Neuronal stem cell (in vitro differentiated cells): ENCODE measurements around the gene C11orf21.

Experiments used
- DNase-seq: peaks from one replicate; pipeline ENCODE4 v3.0.0-alpha.2; 2013; ENCODE audit warnings: low spot score
- H2AFZ ChIP-seq: one replicate; pipeline ENCODE4 v1.6.1; 2013; ENCODE audit warnings: mild to moderate bottlenecking, low read length, inconsistent platforms
- H2AK5ac ChIP-seq: 2 replicates; pipeline ENCODE4 v1.6.1; 2013; ENCODE audit warnings: low read depth, mild to moderate bottlenecking, inconsistent platforms, low read length, moderate library complexity, mixed read lengths
- H2BK120ac ChIP-seq: 2 replicates; pipeline ENCODE4 v1.6.1; 2013; ENCODE audit warnings: low read depth, mild to moderate bottlenecking, inconsistent platforms, low read length, moderate library complexity, mixed read lengths
- H2BK12ac ChIP-seq: one replicate; pipeline ENCODE4 v1.6.1; 2013; ENCODE audit warnings: low read length, inconsistent platforms
- H2BK15ac ChIP-seq: 2 replicates; pipeline ENCODE4 v1.6.1; 2013; ENCODE audit warnings: mild to moderate bottlenecking, low read length, inconsistent platforms, mixed read lengths
- H2BK5ac ChIP-seq: one replicate; pipeline ENCODE4 v1.6.1; 2013; ENCODE audit warnings: inconsistent platforms, mild to moderate bottlenecking, low read length, moderate library complexity
- H3K14ac ChIP-seq: one replicate; pipeline ENCODE4 v1.6.1; 2013; ENCODE audit warnings: low read length, inconsistent platforms
- H3K18ac ChIP-seq: 2 replicates; pipeline ENCODE4 v1.6.1; 2013; ENCODE audit warnings: low read length, inconsistent platforms
- H3K23ac ChIP-seq: 2 replicates; pipeline ENCODE4 v1.6.1; 2013; ENCODE audit warnings: low read depth, mild to moderate bottlenecking, mixed read lengths, low read length, inconsistent platforms; ENCODE audit not compliant: poor library complexity
- H3K27ac ChIP-seq: replicated peaks from 3 replicates; pipeline ENCODE4 v1.5.1; 2013; ENCODE audit warnings: low read length, inconsistent platforms
- H3K27me3 ChIP-seq, 3 experiments: 2 replicates each; pipeline ENCODE4 v1.6.1; 2013; ENCODE audit warnings: low read length in 3 of 3, mild to moderate bottlenecking in 2 of 3, inconsistent platforms in 1 of 3, low read depth in 1 of 3, mixed read lengths in 1 of 3, moderate library complexity in 1 of 3; ENCODE audit not compliant: control insufficient read depth in 3 of 3, insufficient read depth in 3 of 3
- H3K36me3 ChIP-seq, 2 donors: replicated peaks in 1 of 2; 2 replicates each; pipeline ENCODE4 v1.6.1; 2013; ENCODE audit warnings: low read length in 2 of 2; ENCODE audit not compliant: control insufficient read depth in 2 of 2, insufficient read depth in 2 of 2
- H3K4ac ChIP-seq: 2 replicates; pipeline ENCODE4 v1.6.1; 2013; ENCODE audit warnings: inconsistent platforms, mild to moderate bottlenecking, low read length, moderate library complexity
- H3K4me1 ChIP-seq, 2 donors: 1 replicate in 1 of 2; 2 replicates in 1 of 2; pipeline ENCODE4 v1.6.1; 2013; ENCODE audit warnings: low read length in 2 of 2, low read depth in 1 of 2; ENCODE audit not compliant: control insufficient read depth in 2 of 2, insufficient read depth in 1 of 2
- H3K4me2 ChIP-seq: one replicate; pipeline ENCODE4 v1.6.1; 2013; ENCODE audit warnings: mild to moderate bottlenecking, low read length, inconsistent platforms; ENCODE audit not compliant: insufficient read depth, poor library complexity, severe bottlenecking
- H3K4me3 ChIP-seq, 2 donors: 2 replicates each; pipeline ENCODE4 v1.5.1; 2013; ENCODE audit warnings: low read length in 2 of 2, mild to moderate bottlenecking in 2 of 2, inconsistent platforms in 1 of 2, moderate library complexity in 1 of 2
- H3K79me1 ChIP-seq: one replicate; pipeline ENCODE4 v1.6.1; 2013; ENCODE audit warnings: low read depth, mild to moderate bottlenecking, inconsistent platforms, low read length, moderate library complexity
- H3K9ac ChIP-seq: one replicate; pipeline ENCODE4 v1.6.1; 2013; ENCODE audit warnings: mild to moderate bottlenecking, low read depth, low read length, inconsistent platforms; ENCODE audit not compliant: poor library complexity
- H3K9me3 ChIP-seq, 2 donors: replicated peaks in 1 of 2; 2 replicates each; pipeline versions ENCODE3 to v1.6.1; 2013; ENCODE audit warnings: low read length in 2 of 2, mild to moderate bottlenecking in 2 of 2, inconsistent platforms in 1 of 2, low read depth in 1 of 2, mixed read lengths in 1 of 2, moderate library complexity in 1 of 2; ENCODE audit not compliant: control insufficient read depth in 2 of 2, insufficient read depth in 1 of 2
- H4K8ac ChIP-seq: one replicate; pipeline ENCODE4 v1.6.1; 2013; ENCODE audit warnings: low read depth, mild to moderate bottlenecking, inconsistent platforms, low read length, moderate library complexity
- H4K91ac ChIP-seq: one replicate; pipeline ENCODE4 v1.6.1; 2013; ENCODE audit warnings: low read length, low read depth, mild to moderate bottlenecking, inconsistent platforms; ENCODE audit not compliant: poor library complexity
- WGBS, 2 donors: extraction: QIAGEN DNeasy Blood & Tissue Kit; methylation state at CpG; one replicate each; pipeline ENCODE4 v1.1.7; 2013; ENCODE audit warnings: missing lambda C conversion rate in 2 of 2, mixed read lengths in 1 of 2; ENCODE audit not compliant: insufficient read length in 2 of 2, insufficient replicate concordance in 1 of 2; ENCODE audit errors: extremely low coverage in 2 of 2; 5-methylcytosine and 5-hydroxymethylcytosine counted together

C11orf21 gene

GRCh38 chr11:2325123-2325522 lies 23.4 kb upstream of the C11orf21 start:
- peaks cover 0 to 7% (median 0%) of the 10 kb centered on the region in 3 experiments for H3K27me3 ChIP-seq
- H3K36me3 ChIP-seq: peaks cover 0 to 3% of the 10 kb centered on the region in 2 donors
- H2AFZ ChIP-seq: no peak overlapping the region
- no CpG with 5 or more reads among the region's 4 CpGs for WGBS, 2 donors
- H3K18ac ChIP-seq: peak overlapping the region; percentile 1
- H2BK120ac ChIP-seq: no peak overlapping the region
- H3K9me3 ChIP-seq: no peaks in the 10 kb centered on the region
- H4K91ac ChIP-seq: no peak overlapping the region
- H3K4ac ChIP-seq: no peak overlapping the region
- H3K23ac ChIP-seq: no peak overlapping the region
- H3K4me1 ChIP-seq: peaks cover 0 to 31% of the 10 kb centered on the region in 2 donors
- no peaks in the 10 kb centered on the region for H3K79me1 ChIP-seq
- no peak overlapping the region for H3K14ac ChIP-seq
- peak overlapping the region in 1 of 2 donors; percentile 20 for H3K4me3 ChIP-seq
- H2BK5ac ChIP-seq: no peak overlapping the region
- H2BK12ac ChIP-seq: no peak overlapping the region
- H2AK5ac ChIP-seq: no peak overlapping the region
- H3K27ac ChIP-seq: no peak overlapping the region
- DNase-seq: no peak
- H2BK15ac ChIP-seq: no peak overlapping the region
- no peak overlapping the region for H3K4me2 ChIP-seq
- no peak overlapping the region for H3K9ac ChIP-seq
- H4K8ac ChIP-seq: no peak overlapping the region

- Histone ChIP-seq H3K36me3 (peaks cover 0 to 3% of the 10 kb centered on the region in 2 donors), H3K18ac (peak overlapping the region; percentile 11), H2BK5ac (no peak overlapping the region), H2BK120ac (no peak overlapping the region), H3K9me3 (peaks cover 0 to 1% of the 10 kb centered on the region in 2 donors), H2BK15ac (no peak overlapping the region), H3K4me2 (no peak overlapping the region), H3K14ac (no peak overlapping the region), H3K4me3 (no peak overlapping the region), H2BK12ac (no peak overlapping the region), H3K9ac (no peak overlapping the region), H3K23ac (no peak overlapping the region), H3K79me1 (no peaks in the 10 kb centered on the region), H3K27ac (no peak overlapping the region), H4K8ac (no peak overlapping the region), H2AK5ac (peak overlapping the region; percentile 53), H3K27me3 (peaks cover 0 to 7% (median 0%) of the 10 kb centered on the region in 3 experiments), H2AFZ (no peak overlapping the region), H4K91ac (no peak overlapping the region), H3K4me1 (peaks cover 0 to under 1% of the 10 kb centered on the region in 2 donors), H3K4ac (no peak overlapping the region)
- no CpG with 5 or more reads among the region's 6 CpGs for WGBS, 2 donors
- no peak for DNase-seq
Observed at GRCh38 chr11:2321311-2321683, 19.6 kb upstream of the C11orf21 start.

- H3K36me3 ChIP-seq: peaks cover 0 to 3% of the 10 kb centered on the region in 2 donors
- no peak overlapping the region for H4K8ac ChIP-seq
- WGBS, 2 donors: no CpG with 5 or more reads among the region's 23 CpGs
- no peaks in the 10 kb centered on the region for H3K4me1 ChIP-seq
- peak overlapping the region; percentile 72 for H2BK15ac ChIP-seq
- peak overlapping the region; percentile 53 for H2AK5ac ChIP-seq
- no peak overlapping the region for H3K27ac ChIP-seq
- peak overlapping the region; percentile 83 for H3K18ac ChIP-seq
- H4K91ac ChIP-seq: no peak overlapping the region
- no peak overlapping the region for H2BK5ac ChIP-seq
- DNase-seq: no peak
- H3K4me3 ChIP-seq: no peak overlapping the region
- no peak overlapping the region for H2AFZ ChIP-seq
- H3K4ac ChIP-seq: no peak overlapping the region
- peak overlapping the region; percentile 78 for H2BK12ac ChIP-seq
- no peak overlapping the region for H3K4me2 ChIP-seq
- peaks cover 0 to 7% (median 0%) of the 10 kb centered on the region in 3 experiments for H3K27me3 ChIP-seq
- no peak overlapping the region for H2BK120ac ChIP-seq
- H3K9ac ChIP-seq: peak overlapping the region; percentile 34
- H3K9me3 ChIP-seq: peaks cover 0 to 1% of the 10 kb centered on the region in 2 donors
- no peaks in the 10 kb centered on the region for H3K79me1 ChIP-seq
- peak overlapping the region; percentile 8 for H3K23ac ChIP-seq
- peak overlapping the region; percentile 76 for H3K14ac ChIP-seq
Observed at GRCh38 chr11:2320568-2321310, 19.0 kb upstream of the C11orf21 start.

GRCh38 chr11:2319791-2320472 lies 18.2 kb upstream of the C11orf21 start:
- H4K8ac ChIP-seq: no peak overlapping the region
- H3K9me3 ChIP-seq: peaks cover 0 to 1% of the 10 kb centered on the region in 2 donors
- H2BK15ac ChIP-seq: no peak overlapping the region
- H3K27me3 ChIP-seq: peaks cover 0 to 7% (median 0%) of the 10 kb centered on the region in 3 experiments
- WGBS, 2 donors: no CpG with 5 or more reads among the region's 10 CpGs
- H3K18ac ChIP-seq: no peak overlapping the region
- peak overlapping the region; percentile 47 for H2AK5ac ChIP-seq
- no peak overlapping the region for H3K4me2 ChIP-seq
- DNase-seq: no peak
- no peak overlapping the region for H2BK120ac ChIP-seq
- H4K91ac ChIP-seq: no peak overlapping the region
- H2BK5ac ChIP-seq: no peak overlapping the region
- H3K23ac ChIP-seq: peak overlapping the region; percentile 8
- H2AFZ ChIP-seq: no peak overlapping the region
- no peaks in the 10 kb centered on the region for H3K4me1 ChIP-seq
- peaks cover 2% of the 10 kb centered on the region for H3K79me1 ChIP-seq
- no peak overlapping the region for H2BK12ac ChIP-seq
- H3K27ac ChIP-seq: no peak overlapping the region
- no peak overlapping the region for H3K4ac ChIP-seq
- no peaks in the 10 kb centered on the region for H3K36me3 ChIP-seq
- H3K4me3 ChIP-seq: no peak overlapping the region
- no peak overlapping the region for H3K14ac ChIP-seq
- H3K9ac ChIP-seq: no peak overlapping the region
